ENCODE measurements around the gene TLE5. TPM values are rescaled to one million over a fixed set of nuclear protein-coding genes. Genes with fewer than 3 reads are reported as not detected.

TLE5 gene
- polyA plus RNA-seq, 2 of the 4 experiments (the other 2 are of a cell fraction): 171 to 216 TPM

Other genes with a start within 250 kb of the TLE5 start
- 0.54 and 0.75 TPM in 2 replicates for gene ZNF554, start 242.6 kb downstream of the TLE5 start, polyA plus RNA-seq (2011; rRNA removed)
- gene ZNF554, start 242.6 kb downstream of the TLE5 start, polyA plus RNA-seq (2017; fragmentation: RNase III; extraction: RNeasy Plus Mini Kit Qiagen cat#74134 plus additional on column Dnase treatment): 0.33 to 0.65 TPM (median 0.63 TPM) in 3 replicates
- gene ZNF555, start 221.0 kb downstream of the TLE5 start, polyA plus RNA-seq (2011; rRNA removed): 2.3 and 3.7 TPM in 2 replicates
- 1.4 to 1.7 TPM (median 1.5 TPM) in 3 replicates for gene ZNF555, start 221.0 kb downstream of the TLE5 start, polyA plus RNA-seq (2017; fragmentation: RNase III; extraction: RNeasy Plus Mini Kit Qiagen cat#74134 plus additional on column Dnase treatment)
- not detected in 2 replicates for gene ZNF556, start 195.2 kb downstream of the TLE5 start, polyA plus RNA-seq (2011; rRNA removed)
- not detected in 3 replicates for gene ZNF556, start 195.2 kb downstream of the TLE5 start, polyA plus RNA-seq (2017; fragmentation: RNase III; extraction: RNeasy Plus Mini Kit Qiagen cat#74134 plus additional on column Dnase treatment)
- 2.6 and 3.3 TPM in 2 replicates for gene ZNF57, start 161.6 kb downstream of the TLE5 start, polyA plus RNA-seq (2011; rRNA removed)
- gene ZNF57, start 161.6 kb downstream of the TLE5 start, polyA plus RNA-seq (2017; fragmentation: RNase III; extraction: RNeasy Plus Mini Kit Qiagen cat#74134 plus additional on column Dnase treatment): 1.9 to 2.5 TPM (median 2.2 TPM) in 3 replicates
- gene ZNF77, start 117.5 kb downstream of the TLE5 start, polyA plus RNA-seq (2011; rRNA removed): 3.4 and 4.1 TPM in 2 replicates
- 1.7 to 1.9 TPM (median 1.7 TPM) in 3 replicates for gene ZNF77, start 117.5 kb downstream of the TLE5 start, polyA plus RNA-seq (2017; fragmentation: RNase III; extraction: RNeasy Plus Mini Kit Qiagen cat#74134 plus additional on column Dnase treatment)
- gene TLE6, start 84.9 kb downstream of the TLE5 start, polyA plus RNA-seq (2011; rRNA removed): 3.1 and 6.1 TPM in 2 replicates
- 4.2 to 5.4 TPM (median 5.1 TPM) in 3 replicates for gene TLE6, start 84.9 kb downstream of the TLE5 start, polyA plus RNA-seq (2017; fragmentation: RNase III; extraction: RNeasy Plus Mini Kit Qiagen cat#74134 plus additional on column Dnase treatment)
- 2.1 and 2.7 TPM in 2 replicates for gene TLE2, start 33.2 kb downstream of the TLE5 start, polyA plus RNA-seq (2011; rRNA removed)
- gene TLE2, start 33.2 kb downstream of the TLE5 start, polyA plus RNA-seq (2017; fragmentation: RNase III; extraction: RNeasy Plus Mini Kit Qiagen cat#74134 plus additional on column Dnase treatment): 1.9 to 3.1 TPM (median 2.6 TPM) in 3 replicates
- 5.5 and 8.6 TPM in 2 replicates for gene GNA11, start 31.9 kb upstream of the TLE5 start, polyA plus RNA-seq (2011; rRNA removed)
- gene GNA11, start 31.9 kb upstream of the TLE5 start, polyA plus RNA-seq (2017; fragmentation: RNase III; extraction: RNeasy Plus Mini Kit Qiagen cat#74134 plus additional on column Dnase treatment): 29.0 to 32.8 TPM (median 30.5 TPM) in 3 replicates
- gene GNA15, start 73.5 kb upstream of the TLE5 start, polyA plus RNA-seq (2011; rRNA removed): 0.06 and 0.07 TPM in 2 replicates
- gene GNA15, start 73.5 kb upstream of the TLE5 start, polyA plus RNA-seq (2017; fragmentation: RNase III; extraction: RNeasy Plus Mini Kit Qiagen cat#74134 plus additional on column Dnase treatment): 0.04 TPM in 1 of 3 replicates, not detected in the others
- 0.09 TPM in 1 of 2 replicates, not detected in the other for gene S1PR4, start 116.3 kb upstream of the TLE5 start, polyA plus RNA-seq (2011; rRNA removed)
- 0.08 to 0.33 TPM (median 0.17 TPM) in 3 replicates for gene S1PR4, start 116.3 kb upstream of the TLE5 start, polyA plus RNA-seq (2017; fragmentation: RNase III; extraction: RNeasy Plus Mini Kit Qiagen cat#74134 plus additional on column Dnase treatment)
- 22.8 and 27.6 TPM in 2 replicates for gene NCLN, start 123.4 kb upstream of the TLE5 start, polyA plus RNA-seq (2011; rRNA removed)
- gene NCLN, start 123.4 kb upstream of the TLE5 start, polyA plus RNA-seq (2017; fragmentation: RNase III; extraction: RNeasy Plus Mini Kit Qiagen cat#74134 plus additional on column Dnase treatment): 55.5 to 58.5 TPM (median 55.5 TPM) in 3 replicates
- gene CELF5, start 162.2 kb upstream of the TLE5 start, polyA plus RNA-seq (2011; rRNA removed): 0.31 and 0.42 TPM in 2 replicates
- gene CELF5, start 162.2 kb upstream of the TLE5 start, polyA plus RNA-seq (2017; fragmentation: RNase III; extraction: RNeasy Plus Mini Kit Qiagen cat#74134 plus additional on column Dnase treatment): 0.61 to 0.87 TPM (median 0.75 TPM) in 3 replicates